Thoracic aorta (tissue), 2 donors: ENCODE results near the gene SLC2A11. TPM values are rescaled to one million over a fixed set of nuclear protein-coding genes. Genes with fewer than 3 reads are reported as not detected.

ENCODE experiments used
- ATAC-seq: fragments of 150-250 bp; one replicate; pipeline ENCODE4 v1.8.0; 2017; ENCODE audit warnings: low read depth; ENCODE audit not compliant: insufficient number of reproducible peaks, low FRiP score
- DNase-seq: peaks from one replicate; pipeline ENCODE4 v3.0.0-alpha.2; 2020; ENCODE audit warnings: low spot score
- H3K27ac ChIP-seq, 2 donors: fragments of 200-600 bp; sonication (generic); 1 replicate in 1 of 2; 2 replicates in 1 of 2; pipeline ENCODE4 v1.5.1; 2016; ENCODE audit warnings: mild to moderate bottlenecking in 2 of 2, moderate library complexity in 2 of 2
- H3K27me3 ChIP-seq: fragments of 200-600 bp; sonication (generic); replicated peaks from 2 replicates; pipeline ENCODE4 v1.6.0; 2016; ENCODE audit warnings: mild to moderate bottlenecking; ENCODE audit not compliant: insufficient read depth
- H3K36me3 ChIP-seq: fragments of 200-600 bp; sonication (generic); one replicate; pipeline ENCODE4 v1.5.1; 2016
- H3K4me1 ChIP-seq, 2 donors: fragments of 200-600 bp; sonication (generic); 1 replicate in 1 of 2; 2 replicates in 1 of 2; pipeline versions ENCODE4 v1.5.1 to v1.6.0; 2016; ENCODE audit warnings: low read depth in 2 of 2, mild to moderate bottlenecking in 1 of 2; ENCODE audit not compliant: control insufficient read depth in 1 of 2
- H3K4me3 ChIP-seq: fragments of 200-600 bp; sonication (generic); 2 replicates; pipeline ENCODE4 v1.5.1; 2016; ENCODE audit warnings: mild to moderate bottlenecking
- H3K9me3 ChIP-seq: fragments of 200-600 bp; sonication (generic); 2 replicates; pipeline ENCODE4 v1.5.1; 2016
- CTCF ChIP-seq: fragments of 200-600 bp; sonication (generic); IDR thresholded peaks from one replicate; pipeline ENCODE4 v1.5.1; 2019; ENCODE audit warnings: antibody characterized with exemption
- total RNA-seq, 2 donors: library from RNA; depleted of rRNA; stranded (reverse); fragments of >200 nt; gene quantifications; one replicate each; pipeline versions ENCODE4 v1.1.0 to v1.2.3, GENCODE V29; 2016

SLC2A11 gene, protein sequence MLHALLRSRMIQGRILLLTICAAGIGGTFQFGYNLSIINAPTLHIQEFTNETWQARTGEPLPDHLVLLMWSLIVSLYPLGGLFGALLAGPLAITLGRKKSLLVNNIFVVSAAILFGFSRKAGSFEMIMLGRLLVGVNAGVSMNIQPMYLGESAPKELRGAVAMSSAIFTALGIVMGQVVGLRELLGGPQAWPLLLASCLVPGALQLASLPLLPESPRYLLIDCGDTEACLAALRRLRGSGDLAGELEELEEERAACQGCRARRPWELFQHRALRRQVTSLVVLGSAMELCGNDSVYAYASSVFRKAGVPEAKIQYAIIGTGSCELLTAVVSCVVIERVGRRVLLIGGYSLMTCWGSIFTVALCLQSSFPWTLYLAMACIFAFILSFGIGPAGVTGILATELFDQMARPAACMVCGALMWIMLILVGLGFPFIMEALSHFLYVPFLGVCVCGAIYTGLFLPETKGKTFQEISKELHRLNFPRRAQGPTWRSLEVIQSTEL
- total RNA-seq: 10 to 100 TPM in 1 of 2 donors, 1 to 10 TPM in 1; 9.2 to 25.5 TPM

GRCh38 chr22:23857606-23858483, at the start of gene SLC2A11:
Gene SLC2A11 (plus strand): TSS chr22:23857875. CDS start chr22:23858000, 125 bp downstream.
- Histone ChIP-seq H3K36me3 (no peaks in the 10 kb centered on the region), H3K9me3 (no peaks in the 10 kb centered on the region), H3K4me3 (peak within 1 kb of the TSS; percentile 69), H3K27me3 (no peaks in the 10 kb centered on the region), H3K27ac (peak within 1 kb of the TSS; percentile 65 to 85), H3K4me1 (peaks cover 13 to 18% of the 10 kb centered on the region in 2 donors)
- ATAC-seq: peak; percentile 91
- peak; percentile 89 for DNase-seq
- TF ChIP-seq CTCF: peak; percentile 44

DNA sequence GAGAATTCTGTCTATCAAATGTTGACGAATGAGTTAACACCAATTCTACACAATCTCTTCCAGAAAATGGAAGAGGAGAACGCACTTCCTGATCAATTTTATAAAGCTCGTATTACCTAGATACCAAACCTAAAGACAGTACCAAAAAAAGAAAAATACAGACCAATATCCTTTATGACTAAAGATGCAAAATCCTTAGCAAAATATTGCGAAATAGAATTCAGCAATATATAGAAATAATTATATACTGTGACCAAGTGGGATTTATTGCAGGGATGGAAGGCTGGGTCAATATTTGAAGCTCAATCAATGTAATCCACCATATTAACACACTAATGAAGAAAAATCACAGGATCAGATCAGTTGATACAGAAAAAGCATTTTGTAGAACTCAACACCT, 45.3 kb upstream of the SLC2A11 start:
- DNase-seq (no peak), ATAC-seq (no peak)
- no peak for TF ChIP-seq CTCF
- Histone ChIP-seq H3K4me1 (no peaks in the 10 kb centered on the region), H3K36me3 (peaks cover 27% of the 10 kb centered on the region), H3K4me3 (no peak overlapping the region), H3K27me3 (no peaks in the 10 kb centered on the region), H3K27ac (no peak overlapping the region), H3K9me3 (no peaks in the 10 kb centered on the region)

- Histone ChIP-seq H3K36me3 (peaks cover 30% of the 10 kb centered on the region), H3K27me3 (no peaks in the 10 kb centered on the region), H3K9me3 (no peaks in the 10 kb centered on the region), H3K27ac (no peak overlapping the region), H3K4me3 (no peak overlapping the region), H3K4me1 (no peaks in the 10 kb centered on the region)
- no peak for ATAC-seq
- DNase-seq: no peak
- TF ChIP-seq CTCF: no peak
Measured at GRCh38 chr22:23815541-23816155, 42.0 kb upstream of the SLC2A11 start.

DNA sequence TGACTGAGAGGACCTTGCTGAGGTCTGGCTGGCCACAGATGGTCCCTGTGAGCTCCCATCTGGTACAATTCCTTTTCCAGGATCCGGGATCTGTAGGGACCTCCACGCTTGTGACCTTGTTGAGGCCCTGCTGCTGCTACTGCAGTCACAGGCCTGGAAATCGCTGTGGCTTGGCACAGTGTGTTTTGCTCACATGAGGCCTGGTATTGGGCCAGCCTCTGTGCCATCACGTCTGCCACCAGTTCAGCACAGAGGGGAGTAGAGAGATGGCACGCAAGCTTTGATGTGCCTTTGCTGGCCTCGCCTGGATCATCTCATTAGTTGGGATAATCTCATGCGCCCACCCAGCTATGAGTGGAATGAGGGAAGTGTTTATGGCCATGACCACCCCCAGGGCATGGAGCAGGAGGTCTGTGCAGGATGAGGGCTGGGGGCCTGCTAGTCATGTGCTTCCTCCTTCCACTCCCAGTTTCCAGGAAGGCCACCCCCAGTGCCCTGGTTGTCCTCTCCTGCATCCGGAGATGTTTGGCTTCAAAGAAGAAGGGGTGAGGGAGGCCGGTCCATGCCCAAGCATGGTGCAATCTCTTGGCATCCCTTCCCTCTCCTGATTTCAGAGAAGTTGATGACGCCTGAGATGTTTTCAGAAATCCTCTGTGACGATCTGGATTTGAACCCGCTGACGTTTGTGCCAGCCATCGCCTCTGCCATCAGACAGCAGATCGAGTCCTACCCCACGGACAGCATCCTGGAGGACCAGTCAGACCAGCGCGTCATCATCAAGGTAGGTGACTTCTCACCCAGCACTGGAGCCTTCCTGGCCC, 41.3 kb upstream of the SLC2A11 start:
- Histone ChIP-seq H3K9me3 (no peaks in the 10 kb centered on the region), H3K4me1 (no peaks in the 10 kb centered on the region), H3K36me3 (peaks cover 36% of the 10 kb centered on the region), H3K27me3 (no peaks in the 10 kb centered on the region), H3K27ac (no peak overlapping the region), H3K4me3 (no peak overlapping the region)
- no peak for TF ChIP-seq CTCF
- ATAC-seq (no peak), DNase-seq (no peak)
